SU-DHL-6 (cell line): ENCODE data around the gene ITIH1.

ENCODE experiments used
- H2AFZ ChIP-seq: fragments of 200-600 bp; sonication (generic); 2 replicates; pipeline ENCODE4 v1.6.1; 2014; ENCODE audit warnings: low read depth, mild to moderate bottlenecking, moderate library complexity, mixed read lengths, antibody characterized with exemption, low read length; ENCODE audit not compliant: severe bottlenecking
- H3F3A ChIP-seq: fragments of 200-600 bp; shearing (Covaris generic); 2 replicates; pipeline ENCODE4 v1.6.0; 2016; ENCODE audit warnings: antibody characterized with exemption, mild to moderate bottlenecking; ENCODE audit not compliant: insufficient read depth
- H3K27ac ChIP-seq: fragments of 200-600 bp; sonication (generic); 2 replicates; pipeline ENCODE4 v1.5.1; 2016; ENCODE audit warnings: low read depth, mild to moderate bottlenecking, low read length, moderate library complexity, mixed read lengths
- H3K27me3 ChIP-seq: fragments of 200-600 bp; sonication (generic), shearing (Covaris generic); 2 replicates; pipeline ENCODE4 v1.6.0; 2014; ENCODE audit warnings: mild to moderate bottlenecking, low read length
- H3K36me3 ChIP-seq: fragments of 200-600 bp; sonication (generic); 2 replicates; pipeline ENCODE4 v1.6.1; 2014; ENCODE audit warnings: mild to moderate bottlenecking, low read length, mixed read lengths
- H3K4me2 ChIP-seq: fragments of 300-600, 200-600 bp; shearing (Covaris generic), sonication (generic); 2 replicates; pipeline ENCODE4 v1.6.0; 2014; ENCODE audit warnings: low read length, low read depth, mild to moderate bottlenecking; ENCODE audit not compliant: poor library complexity, severe bottlenecking
- H3K4me3 ChIP-seq: fragments of 200-600 bp; sonication (generic); 2 replicates; pipeline ENCODE4 v1.5.1; 2014; ENCODE audit warnings: antibody characterized with exemption, low read length, mild to moderate bottlenecking, mixed read lengths; ENCODE audit not compliant: insufficient read depth, poor library complexity, severe bottlenecking
- H3K79me2 ChIP-seq: fragments of 200-600 bp; sonication (generic); 2 replicates; pipeline ENCODE4 v1.6.1; 2014; ENCODE audit warnings: mild to moderate bottlenecking, low read length, moderate library complexity; ENCODE audit not compliant: insufficient read depth
- H3K9ac ChIP-seq: fragments of 200-600 bp; sonication (generic); 2 replicates; pipeline ENCODE4 v1.7.0; 2014; ENCODE audit warnings: mild to moderate bottlenecking, low read length
- H3K9me2 ChIP-seq: fragments of 200-600 bp; sonication (generic); replicated peaks from 2 replicates; pipeline ENCODE4 v1.6.1; 2014; ENCODE audit warnings: low read length; ENCODE audit not compliant: insufficient read depth
- H3K9me3 ChIP-seq: fragments of 200-600 bp; sonication (generic); 2 replicates; pipeline ENCODE4 v1.6.1; 2014; ENCODE audit warnings: low read length, mixed read lengths; ENCODE audit not compliant: insufficient read depth
- H4K20me1 ChIP-seq: fragments of 200-600 bp; sonication (generic); 2 replicates; pipeline ENCODE4 v1.6.1; 2014; ENCODE audit warnings: low read depth, mild to moderate bottlenecking, antibody characterized with exemption, low read length, moderate library complexity, mixed read lengths
- EZH2phosphoT487 ChIP-seq: fragments of 200-600 bp; sonication (generic), shearing (Covaris generic); conservative IDR thresholded peaks from 2 replicates; pipeline ENCODE4 v1.6.1; 2018; ENCODE audit warnings: mild to moderate bottlenecking, antibody characterized with exemption, low read length, moderate library complexity, mixed read lengths
- TF ChIP-seq, protein P1 (sequence below): fragments of 200-600 bp; sonication (generic); IDR thresholded peaks from one replicate; pipeline ENCODE4 v1.5.1; 2017; ENCODE audit warnings: antibody characterized with exemption, mild to moderate bottlenecking, low read length, moderate library complexity; ENCODE audit not compliant: insufficient read depth, poor library complexity, severe bottlenecking

The ITIH1 gene

DNA sequence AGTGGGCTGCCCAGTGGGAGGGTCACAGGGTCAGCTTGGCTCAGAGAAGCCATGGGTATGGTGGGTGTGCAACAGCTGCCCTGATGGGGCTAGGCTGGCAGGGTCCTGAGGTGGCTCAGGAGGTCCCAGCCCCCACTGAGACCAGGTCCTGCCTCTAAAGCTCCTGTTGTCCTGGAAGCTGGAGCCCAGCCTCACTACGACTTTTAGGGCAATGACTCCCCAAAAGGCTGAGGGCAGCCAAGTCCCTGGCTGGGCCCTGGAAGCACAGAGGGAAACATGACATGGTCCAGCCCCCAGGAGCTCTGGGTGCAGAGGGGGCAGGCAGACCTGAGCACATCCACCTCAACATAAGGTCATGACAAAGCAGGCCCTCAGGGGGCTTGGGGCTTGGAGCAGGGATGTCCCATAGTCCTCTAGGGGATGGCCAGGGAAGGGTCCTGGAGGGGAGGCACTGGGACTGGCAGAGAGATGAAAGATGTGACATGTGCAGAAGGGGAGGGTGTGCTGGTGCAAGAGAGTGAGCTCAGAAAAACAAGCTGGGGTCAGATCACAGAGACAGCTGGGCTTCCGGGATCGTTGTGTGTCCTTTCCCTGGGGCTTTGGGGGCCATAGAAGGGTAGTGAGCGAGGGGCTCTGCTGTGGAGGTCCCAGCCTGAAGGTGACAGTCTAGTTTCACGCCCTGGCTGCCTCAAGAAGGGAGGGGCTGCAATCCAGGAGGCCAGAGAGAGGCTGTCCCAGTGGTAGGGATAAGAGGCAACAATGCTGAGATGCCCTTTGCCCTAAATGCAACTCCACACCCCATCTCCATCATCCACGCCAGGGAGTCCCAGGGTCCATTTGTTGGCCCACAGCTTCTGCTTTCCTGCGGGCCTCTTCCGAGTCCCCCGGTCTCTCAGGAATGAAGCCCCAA lies 16.6 kb downstream of the ITIH1 start:
- Histone ChIP-seq H3K36me3 (no peaks in the 10 kb centered on the region), H3K9ac (no peak overlapping the region), H3K27me3 (no peaks in the 10 kb centered on the region), H3K27ac (no peak overlapping the region), H3K9me3 (no peaks in the 10 kb centered on the region), H3F3A (no peaks in the 10 kb centered on the region), H4K20me1 (no peaks in the 10 kb centered on the region), H3K79me2 (no peaks in the 10 kb centered on the region), H3K9me2 (no peaks in the 10 kb centered on the region), H3K4me3 (no peak overlapping the region), H3K4me2 (no peak overlapping the region), H2AFZ (no peak overlapping the region)
- TF ChIP-seq, protein P1, sequence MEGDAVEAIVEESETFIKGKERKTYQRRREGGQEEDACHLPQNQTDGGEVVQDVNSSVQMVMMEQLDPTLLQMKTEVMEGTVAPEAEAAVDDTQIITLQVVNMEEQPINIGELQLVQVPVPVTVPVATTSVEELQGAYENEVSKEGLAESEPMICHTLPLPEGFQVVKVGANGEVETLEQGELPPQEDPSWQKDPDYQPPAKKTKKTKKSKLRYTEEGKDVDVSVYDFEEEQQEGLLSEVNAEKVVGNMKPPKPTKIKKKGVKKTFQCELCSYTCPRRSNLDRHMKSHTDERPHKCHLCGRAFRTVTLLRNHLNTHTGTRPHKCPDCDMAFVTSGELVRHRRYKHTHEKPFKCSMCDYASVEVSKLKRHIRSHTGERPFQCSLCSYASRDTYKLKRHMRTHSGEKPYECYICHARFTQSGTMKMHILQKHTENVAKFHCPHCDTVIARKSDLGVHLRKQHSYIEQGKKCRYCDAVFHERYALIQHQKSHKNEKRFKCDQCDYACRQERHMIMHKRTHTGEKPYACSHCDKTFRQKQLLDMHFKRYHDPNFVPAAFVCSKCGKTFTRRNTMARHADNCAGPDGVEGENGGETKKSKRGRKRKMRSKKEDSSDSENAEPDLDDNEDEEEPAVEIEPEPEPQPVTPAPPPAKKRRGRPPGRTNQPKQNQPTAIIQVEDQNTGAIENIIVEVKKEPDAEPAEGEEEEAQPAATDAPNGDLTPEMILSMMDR = no peak
- no peak for TF ChIP-seq EZH2phosphoT487

DNA sequence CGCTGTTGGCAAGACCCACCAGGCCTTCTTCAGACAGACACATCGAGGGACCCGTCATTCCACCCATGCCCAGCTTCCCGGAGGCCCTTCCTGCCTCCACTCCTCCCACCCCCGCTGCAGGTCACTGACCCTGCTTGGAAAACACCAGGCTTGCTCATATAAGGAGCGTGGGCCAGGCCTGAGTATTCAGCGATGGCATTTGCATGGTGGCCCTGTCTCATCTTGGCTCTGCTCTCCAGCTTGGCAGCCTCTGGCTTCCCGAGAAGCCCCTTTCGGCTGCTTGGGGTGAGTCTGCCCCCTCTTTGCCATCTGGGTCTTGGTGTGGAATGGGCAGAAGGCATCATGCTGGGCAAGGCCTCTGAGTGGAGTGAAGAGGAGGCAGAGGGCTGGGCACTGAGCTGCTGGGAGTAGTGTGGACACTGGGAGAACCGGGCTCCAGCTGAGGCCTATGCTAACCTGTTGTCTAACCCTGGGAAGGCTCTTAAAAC lies 17.3 kb downstream of the ITIH1 start, which contains the start of gene ITIH3:
Gene ITIH3, plus strand, starts transcription at position 185 of the 488 bp plus-strand sequence. Its CDS starts 8 bp downstream, at position 193.
- TF ChIP-seq EZH2phosphoT487 = no peak
- TF ChIP-seq, protein P1 = no peak
- Histone ChIP-seq H3K9ac (no peak within 1 kb of the TSS), H3K36me3 (no peaks in the 10 kb centered on the region), H3K27me3 (no peaks in the 10 kb centered on the region), H3K79me2 (no peaks in the 10 kb centered on the region), H3K4me2 (no peak within 1 kb of the TSS), H3K4me3 (no peak within 1 kb of the TSS), H3K9me3 (no peaks in the 10 kb centered on the region), H2AFZ (no peak within 1 kb of the TSS), H3K9me2 (no peaks in the 10 kb centered on the region), H3K27ac (no peak within 1 kb of the TSS), H4K20me1 (no peaks in the 10 kb centered on the region), H3F3A (no peaks in the 10 kb centered on the region)

DNA sequence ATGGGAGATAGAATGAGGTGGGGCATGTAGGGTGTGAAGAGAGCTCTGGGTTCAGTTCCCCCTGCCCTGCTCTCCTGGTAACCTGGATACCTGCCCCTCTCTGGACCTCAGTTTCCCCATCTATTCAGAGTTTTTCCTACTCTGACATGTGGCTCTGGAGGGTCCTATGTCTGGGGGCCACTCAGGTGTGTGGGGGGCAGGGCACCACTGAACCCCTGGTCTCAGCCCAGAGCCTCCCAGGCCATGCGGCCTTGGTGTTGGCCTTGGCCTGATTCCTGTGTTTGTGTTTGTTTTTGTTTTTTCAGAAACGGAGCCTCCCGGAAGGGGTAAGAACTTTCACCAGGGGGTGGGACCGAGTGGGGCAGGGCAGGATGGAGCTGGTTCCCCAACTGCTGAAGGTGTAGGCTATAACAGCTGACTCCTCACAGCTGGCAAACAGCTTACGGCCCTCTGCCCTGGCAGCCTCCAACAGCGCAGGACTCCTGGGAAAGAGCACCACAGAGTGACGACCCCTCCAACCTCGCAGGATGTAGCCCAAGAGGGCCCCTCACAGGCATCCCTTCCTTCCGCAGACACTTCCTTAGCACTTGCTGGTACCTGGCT lies 18.0 kb downstream of the ITIH1 start:
- no peaks in the 10 kb centered on the region for H3K36me3 ChIP-seq
- H3K27me3 ChIP-seq = no peaks in the 10 kb centered on the region
- no peak overlapping the region for H2AFZ ChIP-seq
- H3K9me3 ChIP-seq = no peaks in the 10 kb centered on the region
- no peak overlapping the region for H3K4me2 ChIP-seq
- H3K9ac ChIP-seq = no peak overlapping the region
- H3K9me2 ChIP-seq = no peaks in the 10 kb centered on the region
- no peaks in the 10 kb centered on the region for H4K20me1 ChIP-seq
- TF ChIP-seq, protein P1 = no peak
- no peak for TF ChIP-seq EZH2phosphoT487
- H3K79me2 ChIP-seq = no peaks in the 10 kb centered on the region
- no peak overlapping the region for H3K27ac ChIP-seq
- no peak overlapping the region for H3K4me3 ChIP-seq
- H3F3A ChIP-seq = no peaks in the 10 kb centered on the region
